T-helper 2 cell treated with Interferon-gamma antibody and Interleukin-4, amounts not matched to agents 100 ng/mL and 5 ng/mL, for 36 hours (primary cell): ENCODE measurements around the gene KRTAP10-1. TPM values are rescaled to one million over a fixed set of nuclear protein-coding genes. Genes with fewer than 3 reads are reported as not detected.
"Not testable (repeated sequence)": the region's sequence is repeated elsewhere in the genome, so short reads cannot be mapped to it uniquely, and the experiment has no call there.

ENCODE experiments used
- intact Hi-C: fragments of 100-400 bp; cut with micrococcal nuclease; formaldehyde crosslinking; loops from one replicate; pipeline ENCODE4 v1.15.1; 2023
- total RNA-seq: library from RNA; stranded (reverse); gene quantifications from 2 replicates; pipeline ENCODE4 v1.2.3, GENCODE V29; 2022

The KRTAP10-1 gene
- total RNA-seq, 1 donor from 2014 or later = not detected

GRCh38 chr21:44505673-44506278 lies 34.2 kb downstream of the KRTAP10-1 start:
- intact Hi-C loops = no loop called here

- intact Hi-C loops = no loop called here
These were observed 36.0 kb downstream of the KRTAP10-1 start for GRCh38 chr21:44503901-44504399.

DNA sequence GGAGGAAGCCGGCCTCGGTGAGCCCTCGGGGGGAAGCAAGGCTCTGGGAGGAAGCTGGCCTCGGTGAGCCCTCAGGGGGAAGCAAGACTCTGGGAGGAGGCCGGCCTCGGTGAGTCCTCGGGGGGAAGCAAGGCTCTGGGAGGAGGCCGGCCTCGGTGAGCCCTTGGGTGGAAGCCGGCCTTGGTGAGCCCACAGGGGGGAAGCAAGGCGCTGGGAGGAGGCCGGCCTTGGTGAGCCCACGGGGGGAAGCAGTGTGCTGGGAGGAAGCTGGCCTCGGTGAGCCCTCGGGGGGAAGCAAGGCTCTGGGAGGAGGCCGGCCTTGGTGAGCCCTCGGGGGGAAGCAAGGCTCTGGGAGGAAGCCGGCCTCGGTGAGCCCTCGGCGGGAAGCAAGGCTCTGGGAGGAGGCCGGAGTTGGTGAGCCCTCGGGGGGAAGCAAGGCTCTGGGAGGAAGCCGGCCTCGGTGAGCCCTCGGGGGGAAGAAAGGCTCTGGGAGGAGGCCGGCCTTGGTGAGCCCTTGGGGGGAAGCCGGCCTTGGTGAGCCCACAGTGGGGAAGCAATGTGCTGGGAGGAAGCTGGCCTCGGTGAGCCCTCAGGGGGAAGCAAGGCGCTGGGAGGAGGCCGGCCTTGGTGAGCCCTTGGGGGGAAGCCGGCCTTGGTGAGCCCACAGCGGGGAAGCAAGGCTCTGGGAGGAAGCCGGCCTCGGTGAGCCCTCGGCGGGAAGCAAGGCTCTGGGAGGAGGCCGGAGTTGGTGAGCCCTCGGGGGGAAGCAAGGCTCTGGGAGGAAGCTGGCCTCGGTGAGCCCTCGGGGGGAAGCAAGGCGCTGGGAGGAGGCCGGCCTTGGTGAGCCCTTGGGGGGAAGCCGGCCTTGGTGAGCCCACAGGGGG lies 36.7 kb downstream of the KRTAP10-1 start:
- intact Hi-C loops = not testable (repeated sequence)

DNA sequence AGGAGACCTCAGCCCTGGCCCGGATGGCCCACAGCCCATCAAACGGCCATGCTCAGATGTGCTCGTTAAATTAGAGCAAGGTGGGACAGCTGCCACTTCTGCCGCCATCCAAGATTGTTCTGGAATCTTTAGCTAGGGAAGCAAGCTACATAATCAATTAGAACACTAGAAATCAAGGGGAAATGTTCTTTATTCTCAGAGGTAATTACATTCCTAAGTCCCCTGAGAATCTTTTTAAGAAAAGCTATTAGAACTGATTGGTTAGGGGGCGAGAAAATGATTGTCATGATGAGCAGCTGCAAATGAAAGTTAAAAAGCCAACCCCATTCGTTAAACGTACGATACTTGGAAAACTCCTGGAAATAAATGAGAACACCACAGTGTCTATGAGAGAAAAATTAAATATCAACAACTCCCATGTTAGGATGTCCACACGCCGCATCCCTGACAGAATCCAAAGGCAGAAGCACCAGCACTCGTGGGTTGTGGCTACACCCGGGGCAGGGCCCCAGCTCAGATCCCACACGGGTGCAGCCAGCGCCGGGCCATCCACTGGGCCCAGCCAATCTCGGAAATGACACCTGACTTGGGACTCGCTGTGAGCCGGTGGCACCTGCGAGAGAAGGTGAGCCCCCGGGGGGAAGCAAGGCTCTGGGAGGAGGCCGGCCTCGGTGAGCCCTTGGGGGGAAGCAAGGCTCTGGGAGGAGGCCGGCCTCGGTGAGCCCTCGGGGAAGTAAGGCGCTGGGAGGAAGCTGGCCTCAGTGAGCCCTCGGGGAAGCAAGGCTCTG lies 37.6 kb downstream of the KRTAP10-1 start:
- intact Hi-C loops = no loop called here

GRCh38 chr21:44500111-44500510 lies 39.9 kb downstream of the KRTAP10-1 start:
- intact Hi-C loops = no loop called here

DNA sequence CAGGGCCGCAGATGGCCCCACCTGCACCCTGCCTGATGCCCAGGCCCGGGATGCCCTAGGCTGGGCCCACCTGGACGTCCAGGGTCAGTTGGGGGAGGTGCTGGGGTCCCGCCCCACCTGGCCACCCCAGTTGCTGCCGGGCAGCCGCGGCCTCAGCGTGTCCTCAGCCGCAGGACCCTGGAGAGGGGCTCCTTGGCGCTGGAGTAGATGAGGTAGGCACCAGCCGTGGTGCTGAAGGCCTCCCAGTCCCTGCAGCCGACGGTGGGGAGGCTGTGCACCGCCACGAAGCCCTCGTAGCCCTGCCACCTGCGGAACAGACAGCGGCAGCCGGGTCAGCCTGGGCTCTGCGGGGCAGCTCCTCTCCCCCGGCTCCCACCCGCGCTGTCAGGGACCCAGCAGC lies 40.4 kb downstream of the KRTAP10-1 start:
- intact Hi-C loops = no loop called here

GRCh38 chr21:44499211-44499560 lies 40.8 kb downstream of the KRTAP10-1 start:
- intact Hi-C loops = no loop called here

GRCh38 chr21:44498280-44499210 lies 41.5 kb downstream of the KRTAP10-1 start:
- intact Hi-C loops = no loop called here

GRCh38 chr21:44497703-44498126 lies 42.3 kb downstream of the KRTAP10-1 start:
- intact Hi-C loops = no loop called here

- intact Hi-C loops = no loop called here
These were observed 43.1 kb downstream of the KRTAP10-1 start for GRCh38 chr21:44496564-44497550.

GRCh38 chr21:44495611-44496563 lies 44.1 kb downstream of the KRTAP10-1 start:
- intact Hi-C loops = no loop called here

DNA sequence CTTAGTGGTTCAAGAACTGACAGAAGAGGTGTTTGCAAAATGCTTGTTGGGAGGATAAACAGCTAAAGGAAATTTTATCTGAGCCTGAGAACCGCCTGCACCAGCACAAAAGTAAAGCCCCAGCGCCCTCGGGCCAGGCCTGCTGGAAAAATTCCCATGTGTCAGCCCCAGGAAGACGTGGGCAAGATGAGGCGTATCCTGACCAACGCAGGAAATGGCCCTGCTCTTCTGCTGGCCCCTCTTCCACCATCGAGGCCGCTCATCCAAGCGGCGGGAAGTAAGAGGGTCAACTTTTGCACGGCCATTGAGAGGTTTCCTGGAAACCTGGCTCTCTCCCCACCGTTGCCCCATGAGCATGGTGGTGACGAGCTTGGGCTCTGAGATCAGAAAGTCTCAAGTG lies 45.0 kb downstream of the KRTAP10-1 start:
- intact Hi-C loops = no loop called here

DNA sequence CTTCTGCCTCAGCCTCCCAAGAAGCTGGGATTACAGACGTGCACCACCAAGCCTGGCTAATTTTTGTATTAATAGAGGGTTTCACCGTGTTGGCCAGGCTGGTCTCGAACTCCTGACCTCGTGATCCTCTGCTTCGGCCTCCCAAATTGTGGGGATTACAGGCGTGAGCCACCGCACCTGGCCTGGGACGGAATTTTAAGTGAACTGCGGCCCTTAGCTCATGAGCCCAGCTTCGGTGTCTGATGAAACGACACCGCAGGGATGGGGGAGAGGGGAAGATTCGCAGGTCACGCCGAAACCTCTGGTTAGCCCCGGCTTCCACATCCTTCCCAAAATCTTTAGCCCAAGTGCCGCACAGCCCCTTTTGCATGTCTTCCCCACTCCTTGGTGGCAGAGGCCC lies 45.6 kb downstream of the KRTAP10-1 start:
- intact Hi-C loops = no loop called here

- intact Hi-C loops = no loop called here
These were observed 47.2 kb downstream of the KRTAP10-1 start for GRCh38 chr21:44492567-44493385.

DNA sequence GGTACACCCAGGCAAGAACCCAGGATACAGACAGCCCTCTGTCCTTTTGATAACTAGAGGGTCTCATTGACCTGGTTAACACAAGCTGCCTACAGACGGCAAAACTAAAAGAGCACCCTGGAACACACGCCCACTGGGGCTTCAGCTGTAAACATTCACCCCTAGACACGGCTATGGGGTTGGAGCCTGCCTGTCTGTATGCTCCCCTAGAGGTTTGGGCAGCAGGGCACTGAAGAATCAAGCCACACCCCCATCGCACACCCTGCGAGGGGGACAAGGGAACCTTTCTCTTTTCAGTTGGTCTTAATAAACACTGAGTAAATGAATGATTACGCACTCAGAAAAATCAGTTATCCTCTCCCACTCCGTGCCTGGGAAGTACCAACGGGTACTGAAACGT lies 49.2 kb downstream of the KRTAP10-1 start:
- intact Hi-C loops = no loop called here

GRCh38 chr21:44490405-44490804 lies 49.6 kb downstream of the KRTAP10-1 start:
- intact Hi-C loops = no loop called here

GRCh38 chr21:44489962-44490361 lies 50.0 kb downstream of the KRTAP10-1 start:
- intact Hi-C loops = no loop called here
